ENCODE data around the gene TBC1D10A.

Gene TBC1D10A

GRCh38 chr22:30276039-30276438 is 50.7 kb downstream of the TBC1D10A start:
- no peak for TF ChIP-seq SNAI2 (CRISPR knock-in tag; IDR thresholded peaks at IDR 0.05)
- TF ChIP-seq CSRNP3 (CRISPR knock-in tag; IDR thresholded peaks at IDR 0.05): no peak
- TF ChIP-seq TOX (CRISPR knock-in tag; IDR thresholded peaks at IDR 0.05; ENCODE audit: borderline replicate concordance): no peak
- no peak for TF ChIP-seq POU6F1 (CRISPR knock-in tag; IDR thresholded peaks at IDR 0.05; ENCODE audit: borderline replicate concordance, low read depth)
- TF ChIP-seq ZFP30 (CRISPR knock-in tag; IDR thresholded peaks at IDR 0.05): no peak
- no peak for TF ChIP-seq BACH2 (CRISPR knock-in tag; IDR thresholded peaks at IDR 0.05; ENCODE audit: borderline replicate concordance)
- no peak for TF ChIP-seq CSDC2 (CRISPR knock-in tag; IDR thresholded peaks at IDR 0.05)
- no peak for TF ChIP-seq ZFP3 (CRISPR knock-in tag; IDR thresholded peaks at IDR 0.05)
- no peak for TF ChIP-seq TCF4 (CRISPR knock-in tag; IDR thresholded peaks at IDR 0.05; ENCODE audit: borderline replicate concordance)
- TF ChIP-seq ISL1 (CRISPR knock-in tag; IDR thresholded peaks at IDR 0.05): no peak
- no peak for TF ChIP-seq OSR1 (CRISPR knock-in tag; IDR thresholded peaks at IDR 0.05)
- no peak for TF ChIP-seq ESRRG (CRISPR knock-in tag; IDR thresholded peaks at IDR 0.05)
- no peak for TF ChIP-seq ARNTL (CRISPR knock-in tag; IDR thresholded peaks at IDR 0.05; ENCODE audit: borderline replicate concordance, low read depth)
- TF ChIP-seq ZNF565 (CRISPR knock-in tag; conservative IDR thresholded peaks at IDR 0.05; ENCODE audit: low read depth): no peak
- no peak for TF ChIP-seq CREB5 (CRISPR knock-in tag; IDR thresholded peaks at IDR 0.05; ENCODE audit: low read depth)
- no peak for TF ChIP-seq PATZ1 (CRISPR knock-in tag; IDR thresholded peaks at IDR 0.05; ENCODE audit: borderline replicate concordance)
- no peak for ATAC-seq

GRCh38 chr22:30275625-30276024 is 51.1 kb downstream of the TBC1D10A start:
- ATAC-seq: no peak
- no peak for TF ChIP-seq TCF4 (CRISPR knock-in tag; IDR thresholded peaks at IDR 0.05; ENCODE audit: borderline replicate concordance)
- no peak for TF ChIP-seq TSHZ2 (CRISPR knock-in tag; IDR thresholded peaks at IDR 0.05)
- TF ChIP-seq ZNF70 (CRISPR knock-in tag; IDR thresholded peaks at IDR 0.05): no peak
- no peak for TF ChIP-seq PATZ1 (CRISPR knock-in tag; IDR thresholded peaks at IDR 0.05; ENCODE audit: borderline replicate concordance)
- no peak for TF ChIP-seq POU6F1 (CRISPR knock-in tag; IDR thresholded peaks at IDR 0.05; ENCODE audit: borderline replicate concordance, low read depth)
- no peak for TF ChIP-seq RARB (CRISPR knock-in tag; IDR thresholded peaks at IDR 0.05)
- TF ChIP-seq ZC3H10 (CRISPR knock-in tag; IDR thresholded peaks at IDR 0.05): no peak
- TF ChIP-seq CSDC2 (CRISPR knock-in tag; IDR thresholded peaks at IDR 0.05): no peak
- no peak for TF ChIP-seq ISL1 (CRISPR knock-in tag; IDR thresholded peaks at IDR 0.05)
